Stimulated activated CD8-positive, alpha-beta memory T cell treated with anti-CD3 and anti-CD28 coated beads, Interleukin-12 subunit alpha, Interleukin-12 subunit beta, amount 100 ng/mL, for 24 hours (primary cell): ENCODE measurements around the gene TMEM42.
A peak's percentile ranks its signal among the peaks of the same experiment; 100 is the strongest.
"Not testable (repeated sequence)": the region's sequence is repeated elsewhere in the genome, so short reads cannot be mapped to it uniquely, and the experiment has no call there.

Experiments
- DNase-seq: peaks from one replicate; pipeline ENCODE4 v3.0.0-alpha.2; 2020; ENCODE audit errors: extremely low read depth

TMEM42 gene

DNA sequence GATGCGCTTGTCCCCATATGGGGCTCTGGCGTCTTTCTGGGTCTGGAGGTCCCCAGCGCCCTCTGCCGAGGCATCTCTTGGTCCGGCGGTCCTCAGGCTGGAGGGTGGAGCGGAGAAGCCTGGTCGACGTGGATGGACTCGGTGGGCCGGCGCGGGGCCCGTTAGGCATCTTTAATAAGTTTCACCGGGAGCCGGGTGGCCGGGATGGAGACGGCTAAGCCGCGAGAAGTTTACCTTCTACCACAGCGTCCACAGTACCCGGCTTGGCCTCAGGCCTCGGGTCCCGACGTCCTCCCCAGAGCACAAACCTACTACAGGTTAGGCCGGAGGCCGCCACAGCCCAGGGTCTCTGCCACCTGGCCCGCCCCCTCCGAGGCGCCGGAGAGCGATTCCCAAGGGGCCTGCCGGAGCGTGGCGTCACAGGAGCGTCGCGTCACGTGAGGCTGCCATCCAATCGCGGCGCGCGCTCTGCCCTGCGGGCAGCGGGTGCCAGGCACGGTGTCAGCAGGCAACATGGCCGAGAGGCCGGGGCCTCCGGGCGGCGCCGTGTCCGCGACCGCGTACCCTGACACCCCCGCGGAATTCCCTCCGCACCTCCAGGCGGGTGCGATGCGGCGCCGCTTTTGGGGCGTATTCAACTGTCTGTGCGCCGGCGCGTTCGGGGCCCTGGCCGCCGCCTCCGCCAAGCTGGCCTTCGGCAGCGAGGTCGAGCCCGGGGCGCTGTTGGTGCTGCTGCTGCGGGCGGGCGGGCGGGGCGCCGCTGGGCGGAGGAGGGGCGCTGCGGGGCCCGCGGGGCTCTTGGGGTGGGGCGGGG, at the start of gene TMEM42:
TSS of gene TMEM42 (plus strand) at position 501 of the 814 bp plus-strand sequence. CDS start at position 514, 13 bp downstream.
- peak; percentile 77 for DNase-seq

DNA sequence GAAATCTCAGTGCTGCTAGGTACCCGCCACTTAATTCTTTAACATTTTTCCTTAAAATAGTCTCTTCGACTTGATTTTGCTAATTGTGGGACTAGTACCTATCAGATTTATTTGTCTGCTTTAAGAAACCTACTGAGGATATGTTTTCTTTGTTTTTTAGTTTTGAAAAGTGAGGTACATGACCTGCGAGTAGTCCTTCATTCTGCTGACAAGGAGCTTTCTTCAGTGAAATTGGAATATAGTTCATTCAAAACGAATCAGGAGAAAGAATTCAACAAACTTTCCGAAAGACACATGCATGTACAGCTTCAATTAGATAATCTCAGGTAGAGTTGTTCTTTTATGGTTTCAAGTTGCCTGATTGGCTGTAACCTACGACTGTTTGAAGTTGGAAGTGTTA, 47.0 kb upstream of the TMEM42 start:
- DNase-seq = no peak

DNA sequence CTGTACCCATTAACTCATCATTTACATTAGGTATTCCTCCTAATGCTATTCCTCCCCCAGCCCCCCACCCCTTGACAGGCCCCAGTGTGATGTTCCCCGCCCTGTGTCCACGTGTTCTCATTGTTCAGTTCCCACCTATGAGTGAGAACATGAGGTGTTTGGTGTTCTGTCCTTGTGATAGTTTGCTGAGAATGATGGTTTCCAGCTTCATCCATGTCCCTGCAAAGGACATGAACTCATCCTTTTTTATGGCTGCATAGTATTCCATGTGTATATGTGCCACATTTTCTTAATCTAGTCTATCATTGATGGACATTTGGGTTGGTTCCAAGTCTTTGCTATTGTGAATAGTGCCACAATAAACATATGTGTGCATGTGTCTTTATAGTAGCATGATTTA, 45.4 kb upstream of the TMEM42 start:
- DNase-seq = not testable (repeated sequence)

DNA sequence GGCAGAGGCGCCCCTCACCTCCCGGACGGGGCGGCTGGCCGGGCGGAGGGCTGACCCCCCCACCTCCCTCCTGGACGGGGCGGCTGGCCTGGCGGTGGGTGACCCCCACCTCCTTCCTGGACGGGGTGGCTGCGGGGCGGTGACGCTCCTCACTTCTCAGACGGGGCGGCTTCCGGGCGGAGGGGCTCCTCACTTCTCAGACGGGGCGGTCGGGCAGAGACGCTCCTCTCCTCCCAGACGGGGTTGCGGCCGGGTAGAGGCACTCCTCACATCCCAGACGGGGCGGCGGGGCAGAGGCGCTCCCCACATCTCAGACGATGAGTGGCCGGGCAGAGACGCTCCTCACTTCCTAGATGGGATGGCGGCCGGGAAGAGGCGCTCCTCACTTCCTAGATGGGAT, 40.5 kb upstream of the TMEM42 start:
- not testable (repeated sequence) for DNase-seq

DNA sequence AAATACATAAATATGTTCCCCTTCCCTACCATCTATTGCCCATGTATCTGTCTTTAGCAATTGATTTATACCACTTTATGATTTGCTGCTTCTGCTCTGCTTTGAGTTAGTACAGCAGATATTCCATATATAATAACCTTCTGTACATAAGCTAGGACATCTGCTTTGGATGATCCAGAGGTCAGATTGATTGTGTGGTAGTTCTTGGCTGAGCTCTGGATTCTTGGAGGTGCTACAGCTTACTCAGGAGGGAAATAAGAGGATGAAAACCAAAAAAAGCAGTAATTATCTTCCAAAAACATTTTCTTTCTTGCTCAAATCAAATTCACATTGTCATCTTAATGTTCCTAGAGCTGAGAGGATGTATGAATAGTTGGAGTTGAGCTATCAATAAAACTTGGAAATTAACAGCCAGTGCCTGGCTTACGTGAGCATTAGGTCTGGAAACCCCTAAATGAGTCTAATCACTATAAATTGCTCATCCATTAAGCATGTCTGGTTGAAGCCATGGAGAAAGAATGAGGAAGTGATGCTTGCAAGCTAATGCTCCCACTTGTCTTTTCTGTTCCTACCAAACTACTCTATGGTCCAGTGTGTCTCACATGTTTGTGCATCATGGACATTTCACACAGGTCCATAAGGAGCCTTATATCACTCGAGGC, 36.3 kb upstream of the TMEM42 start:
- DNase-seq = no peak

DNA sequence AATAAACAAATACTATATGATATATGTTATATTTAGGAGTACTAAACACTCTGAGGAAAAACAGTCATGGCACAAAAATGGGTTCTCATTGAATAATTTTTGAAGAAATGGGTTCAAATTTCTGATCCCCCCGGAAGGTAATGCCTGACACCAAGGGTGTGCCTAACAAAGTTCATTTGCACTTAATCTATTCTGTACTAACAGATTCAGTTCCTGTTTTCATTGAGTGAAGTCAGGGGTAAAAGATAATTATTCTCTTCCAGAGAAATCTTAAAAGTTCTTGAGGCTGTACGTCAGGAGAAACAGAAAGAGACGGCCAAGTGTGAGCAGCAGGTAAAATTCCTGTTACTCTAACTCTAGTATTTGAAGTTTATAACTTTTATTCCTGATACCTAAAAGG, 34.5 kb upstream of the TMEM42 start:
- DNase-seq = no peak

DNA sequence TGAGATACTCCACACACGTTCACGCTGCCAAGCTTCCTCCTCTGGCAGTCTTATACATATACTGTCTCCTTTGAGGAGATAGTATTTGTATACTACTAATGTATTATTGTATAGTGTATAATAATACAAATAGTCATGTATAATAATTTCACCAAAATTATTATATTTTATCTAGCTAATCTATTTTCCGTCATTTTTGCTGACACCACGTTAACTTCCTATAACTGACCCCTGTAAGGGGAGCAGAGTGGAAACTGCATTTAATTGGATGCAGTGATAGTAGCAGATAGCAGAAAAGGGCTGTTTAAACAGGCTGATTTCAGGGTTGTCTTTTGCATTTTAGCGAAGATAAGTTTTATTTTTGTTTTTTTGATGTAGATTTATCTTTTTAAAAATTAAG, 30.5 kb upstream of the TMEM42 start:
- no peak for DNase-seq

DNA sequence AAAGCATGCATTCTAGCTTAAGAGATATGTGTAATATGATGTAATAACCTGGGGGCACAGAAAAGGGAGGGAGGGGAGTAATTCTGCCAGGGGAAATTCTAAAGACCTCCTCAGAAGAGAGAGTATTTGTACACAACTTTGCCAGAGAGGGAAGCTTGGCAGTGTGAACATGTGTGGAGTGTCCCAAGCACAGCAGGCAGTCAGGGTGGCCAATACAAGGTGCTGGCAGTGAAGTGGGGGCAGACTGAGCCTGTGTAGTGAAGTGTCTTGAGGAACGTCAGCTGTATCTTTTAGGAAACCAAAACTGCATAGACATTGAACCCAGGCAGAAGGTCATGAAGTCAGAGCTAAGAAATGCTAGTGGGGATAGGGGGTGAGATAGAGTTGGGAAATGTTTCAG, 29.7 kb upstream of the TMEM42 start:
- no peak for DNase-seq

DNA sequence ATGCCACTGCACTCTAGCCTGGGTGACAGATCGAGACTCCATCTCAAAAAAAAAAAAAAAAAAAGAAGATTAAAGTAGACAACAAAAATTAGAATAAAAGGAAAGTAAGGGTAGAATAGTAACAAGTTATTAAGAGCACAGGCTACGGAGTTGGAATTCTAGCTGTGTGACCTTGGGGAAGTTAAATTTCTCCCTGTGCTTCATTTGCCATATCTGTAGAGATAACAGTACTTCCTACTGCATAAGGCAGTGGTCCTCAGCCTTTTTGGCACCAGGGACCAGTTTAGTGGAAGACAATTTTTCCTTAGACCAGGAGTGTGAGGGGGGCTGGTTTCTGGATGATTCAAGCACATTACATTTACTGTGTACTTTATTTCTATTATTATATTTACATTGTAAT, 28.7 kb upstream of the TMEM42 start:
- no peak for DNase-seq

DNA sequence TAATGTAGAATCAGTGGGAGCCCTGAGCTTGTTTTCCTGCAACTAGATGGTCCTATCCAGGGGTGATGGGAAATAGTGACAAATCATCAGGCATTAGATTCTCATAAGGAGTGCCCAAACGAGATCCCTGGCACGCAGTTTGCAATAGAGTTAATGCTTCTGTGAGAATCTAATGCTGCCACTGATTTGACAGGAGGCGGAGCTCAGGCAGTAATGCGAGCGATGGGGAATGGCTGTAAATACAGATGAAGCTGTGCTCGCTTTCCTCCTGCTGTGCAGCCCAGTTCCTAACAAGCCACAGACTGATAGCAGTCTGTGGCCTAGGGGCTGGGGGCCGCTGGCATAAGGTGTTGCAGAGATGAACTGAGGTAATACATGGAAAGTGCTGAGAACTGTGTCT, 28.3 kb upstream of the TMEM42 start:
- no peak for DNase-seq

DNA sequence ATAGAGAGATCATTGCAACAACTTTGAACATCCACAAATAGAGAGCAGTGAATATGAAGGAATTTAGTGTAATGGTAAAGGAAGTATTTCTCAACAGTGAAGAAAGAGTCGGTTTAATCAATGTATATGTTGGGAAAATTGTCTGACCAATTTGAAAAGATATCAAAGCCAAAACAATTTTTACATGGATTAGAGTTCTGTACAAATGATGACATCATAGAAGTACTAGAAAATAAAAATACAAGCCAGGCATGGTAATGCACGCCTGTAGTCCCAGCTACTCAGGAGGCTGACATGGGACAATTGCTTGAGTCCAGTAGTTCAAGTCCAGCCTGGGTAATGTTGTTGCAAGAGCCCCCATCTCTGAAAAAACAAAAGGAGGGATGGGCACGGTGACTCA, 26.0 kb upstream of the TMEM42 start:
- no peak for DNase-seq

DNA sequence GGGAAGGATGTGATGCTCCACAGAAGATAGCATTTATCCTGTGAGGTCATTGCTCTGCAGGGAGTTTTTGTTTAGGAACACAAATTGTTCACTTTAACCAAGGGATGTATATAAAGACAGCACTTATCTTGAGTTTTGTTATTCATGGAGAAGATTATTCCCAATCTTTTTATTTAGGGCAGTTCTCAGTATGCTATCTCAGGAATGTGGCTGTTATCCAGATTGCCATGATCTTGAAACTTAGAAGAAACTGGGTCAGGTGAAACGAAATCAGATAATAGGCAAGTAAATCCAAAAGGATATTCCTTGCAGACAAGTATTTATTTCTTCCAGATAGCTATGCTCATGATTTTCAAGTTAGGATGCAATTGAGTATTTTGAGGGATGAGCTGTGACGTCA, 19.3 kb upstream of the TMEM42 start:
- no peak for DNase-seq

DNA sequence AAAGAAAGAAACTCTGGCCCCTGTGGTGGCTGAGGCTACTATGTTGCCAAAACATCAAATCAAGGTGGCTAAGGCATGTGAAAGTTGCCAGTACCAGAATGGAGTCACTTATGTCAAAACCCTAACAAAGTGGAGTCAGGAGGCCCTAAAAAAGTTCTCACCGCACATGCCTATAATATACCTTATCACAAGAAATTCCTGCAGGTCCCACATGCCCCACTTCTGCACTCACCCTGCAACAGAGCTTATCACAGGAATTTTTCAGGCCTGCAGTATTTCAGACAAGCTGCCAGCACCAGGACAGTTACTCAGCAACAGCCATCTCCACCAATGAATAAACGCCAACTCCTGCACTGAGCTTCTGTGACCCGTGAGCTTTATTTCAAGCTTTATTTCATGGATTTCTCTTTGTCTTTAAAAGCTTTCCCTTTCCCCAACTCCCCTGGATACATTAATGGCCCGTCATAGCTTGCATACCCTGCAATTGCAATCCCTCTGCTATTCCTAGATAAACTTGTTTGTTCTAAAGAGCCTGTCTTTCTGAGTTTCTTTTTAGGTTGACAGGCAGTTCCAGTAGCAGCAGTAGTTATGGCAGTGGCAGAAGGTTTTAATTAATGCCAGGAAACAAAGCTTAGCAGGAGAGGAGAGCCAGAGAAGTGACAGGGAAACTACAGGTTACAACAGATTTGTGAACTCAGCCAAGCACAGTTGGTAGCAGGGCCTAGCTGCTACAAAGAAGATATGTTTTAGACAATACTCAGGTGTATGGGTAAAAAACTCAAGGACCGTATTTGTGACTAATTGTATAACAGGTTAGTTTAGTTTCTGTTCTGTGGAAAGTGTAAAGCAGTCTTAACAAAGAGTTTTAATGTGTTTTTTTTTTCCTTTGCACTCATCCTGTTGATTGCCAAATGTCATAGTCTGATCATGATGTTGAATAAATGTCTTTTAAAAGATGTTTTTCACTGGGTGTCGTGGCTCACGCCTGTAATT, 15.9 kb upstream of the TMEM42 start:
- no peak for DNase-seq

DNA sequence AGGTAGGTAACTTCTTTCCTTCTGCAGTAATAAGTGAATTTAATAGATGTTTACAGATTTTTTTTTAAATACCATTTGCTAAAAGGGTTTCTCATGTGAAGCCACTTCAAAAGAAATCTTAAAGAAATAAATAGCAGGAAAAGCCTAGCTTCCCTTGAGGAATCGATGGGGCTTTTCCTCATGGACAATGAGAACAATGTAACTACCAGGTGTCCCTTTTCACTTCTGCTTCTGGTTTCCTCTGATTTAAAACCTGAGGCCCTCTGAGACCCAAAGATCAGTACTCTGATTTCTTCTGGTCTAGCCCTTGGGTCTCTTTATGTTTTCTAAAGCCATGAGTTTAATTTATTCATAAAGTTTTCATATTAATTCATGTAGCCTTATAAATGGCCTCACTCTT, 13.1 kb upstream of the TMEM42 start:
- no peak for DNase-seq

DNA sequence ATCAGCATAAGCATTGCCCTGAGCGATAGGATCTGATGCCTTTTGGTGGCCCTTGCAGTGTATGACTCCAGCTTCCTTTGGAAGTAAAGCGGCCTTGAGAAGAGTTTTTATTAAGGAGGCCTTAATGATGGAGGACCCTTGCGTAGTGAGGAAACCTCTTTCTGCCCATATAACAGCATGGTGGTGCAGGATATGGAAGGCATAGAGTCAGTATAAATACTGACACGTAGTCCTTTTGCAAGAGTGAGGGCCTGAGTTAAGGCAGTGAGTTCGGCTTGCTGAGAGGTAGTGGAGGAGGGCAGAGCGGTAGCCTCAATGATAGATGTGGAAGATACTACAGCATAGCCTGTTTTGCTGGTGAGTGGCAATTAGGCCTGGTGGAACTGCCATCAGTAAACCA, 5.0 kb upstream of the TMEM42 start:
- DNase-seq = not testable (repeated sequence)

DNA sequence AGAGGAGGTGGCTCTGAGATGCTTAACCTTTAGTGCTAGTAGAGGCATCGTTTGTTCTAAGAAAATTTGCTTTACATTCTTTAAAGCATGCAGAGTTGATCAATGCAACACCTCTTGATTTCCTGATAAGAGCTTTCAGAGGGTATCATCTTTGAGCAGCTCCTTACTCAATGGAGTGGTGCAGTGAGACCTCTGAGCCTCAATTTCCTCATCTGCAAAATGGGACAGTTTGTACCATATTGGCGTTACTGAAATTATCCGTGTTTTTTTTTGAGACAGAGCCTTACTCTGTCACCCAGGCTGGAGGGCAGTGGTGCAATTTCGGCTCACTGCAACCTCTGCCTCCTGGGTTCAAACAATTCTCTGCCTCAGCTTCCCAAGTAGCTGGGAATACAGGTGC, 1.6 kb upstream of the TMEM42 start:
- DNase-seq = no peak

DNA sequence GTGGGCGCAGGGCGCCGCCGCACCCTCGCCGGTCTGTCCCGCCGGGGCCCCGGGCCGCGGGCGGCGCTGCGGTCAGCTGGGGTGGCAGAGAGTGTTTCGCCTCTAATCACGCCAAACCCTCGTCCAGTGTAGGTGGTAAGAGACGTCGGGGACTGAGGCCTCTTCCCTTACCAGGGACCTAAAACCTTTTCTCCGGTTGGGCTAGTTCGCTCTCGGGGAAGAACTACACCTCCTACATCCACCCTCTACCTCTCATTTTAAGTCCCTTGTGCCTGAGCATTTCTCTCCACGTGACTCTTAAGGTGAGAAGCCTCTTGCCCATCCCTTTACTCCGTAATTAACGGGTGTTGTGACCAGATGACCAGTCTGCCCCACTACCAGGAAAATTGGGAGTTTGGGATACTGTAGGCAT, 520 bp downstream of the TMEM42 start:
- no peak for DNase-seq

DNA sequence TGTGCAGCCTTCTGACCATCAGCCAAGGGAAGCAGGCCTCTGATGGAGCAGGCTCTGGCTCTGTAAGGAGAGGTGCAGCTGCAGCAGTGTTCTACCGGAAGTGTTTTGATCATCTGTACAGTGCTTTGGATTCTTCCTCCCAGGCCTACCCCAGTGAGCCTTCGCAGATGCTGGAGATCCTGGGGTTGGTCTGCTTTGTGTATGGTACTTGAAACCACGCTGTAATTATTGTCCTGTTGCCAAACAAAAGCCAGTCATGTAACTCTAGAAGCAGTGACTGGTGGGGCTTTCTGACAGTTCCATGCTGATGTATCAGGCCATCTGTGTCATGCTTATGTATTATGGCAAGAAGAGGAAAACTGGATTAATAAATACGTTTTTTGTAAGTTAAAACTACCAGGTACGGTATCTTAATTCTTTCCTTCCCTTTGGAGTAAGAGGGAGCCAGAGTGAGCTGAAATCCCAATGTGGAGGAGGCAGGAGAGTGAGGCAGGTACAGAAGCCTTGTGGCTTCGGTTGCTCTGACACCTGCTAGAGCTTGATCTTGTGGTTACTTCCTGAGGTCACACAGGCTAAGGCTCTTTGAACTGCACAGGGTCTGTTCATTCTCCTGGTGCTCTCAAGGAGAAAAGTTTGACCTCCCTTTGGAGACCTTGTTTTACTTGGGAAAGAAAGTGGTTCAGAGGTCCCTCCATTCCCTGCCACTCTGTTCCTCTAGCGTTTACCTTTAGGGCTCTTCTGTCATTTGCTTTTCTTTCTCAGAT, 3.7 kb downstream of the TMEM42 start:
- DNase-seq = no peak

DNA sequence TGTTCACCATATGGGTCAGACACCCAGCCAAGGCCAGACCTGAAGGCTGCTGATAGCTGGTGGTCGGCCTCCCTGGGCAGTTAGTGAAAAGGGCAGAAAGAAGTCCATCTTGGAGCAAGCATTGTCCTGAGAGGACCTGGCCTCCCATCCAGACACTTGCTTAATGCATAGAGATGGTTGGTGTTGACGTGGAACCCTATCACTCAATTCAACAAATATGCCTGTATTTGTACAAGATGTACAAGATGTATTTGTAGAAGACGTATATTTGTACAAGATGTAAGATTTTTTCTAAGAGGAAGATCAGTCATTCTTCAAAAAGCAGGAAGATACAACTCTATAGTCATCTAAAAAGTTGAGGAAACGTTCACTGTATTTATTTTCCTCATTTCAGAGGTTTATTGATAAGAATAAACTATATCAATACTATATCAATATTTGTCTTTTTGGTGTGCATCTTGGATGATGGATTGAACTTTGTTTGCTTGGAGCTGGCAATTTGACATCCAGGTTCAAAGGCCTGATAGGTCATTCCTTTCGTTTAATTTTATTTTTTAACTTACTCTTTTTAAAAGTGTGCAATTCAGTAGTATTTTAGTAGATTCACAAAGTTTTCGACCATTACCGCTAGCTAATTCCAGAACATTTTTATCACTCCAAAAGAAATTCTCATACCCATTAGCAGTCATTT, 5.9 kb downstream of the TMEM42 start:
- no peak for DNase-seq

DNA sequence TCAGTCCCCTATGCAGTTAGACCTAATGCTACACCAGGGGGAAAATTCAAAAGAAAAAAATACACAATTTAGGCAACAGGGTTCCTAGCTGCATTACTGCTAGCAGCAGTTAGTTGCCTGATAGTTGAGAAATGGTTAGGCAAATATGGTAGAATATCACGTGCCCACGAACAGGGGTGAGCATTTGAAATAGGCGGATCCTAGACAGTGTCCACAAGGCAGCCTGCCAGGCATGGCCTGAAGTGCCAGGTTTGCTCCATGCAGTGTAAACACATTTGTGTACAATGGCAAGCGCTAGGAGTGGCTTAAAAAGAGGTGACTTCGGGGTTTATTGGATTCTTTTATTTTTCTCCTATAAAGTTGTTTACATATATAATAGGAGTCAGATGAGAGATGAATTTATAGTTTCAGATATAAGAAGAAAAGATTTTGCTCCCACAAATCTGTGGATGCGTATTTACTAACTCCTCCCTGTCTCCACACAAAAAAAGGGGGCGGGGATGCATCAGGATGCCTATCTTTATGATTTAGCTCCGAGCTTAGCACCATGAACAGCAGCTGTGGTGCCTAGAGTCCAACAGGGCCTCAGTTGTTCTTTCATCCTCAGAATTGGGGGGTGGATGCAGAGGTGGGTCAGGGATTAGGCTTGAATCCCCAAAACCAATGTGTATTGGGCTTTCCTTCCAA, 8.8 kb downstream of the TMEM42 start:
- no peak for DNase-seq
